ENCODE results near the gene ZNF488.
A peak's percentile ranks its signal among the peaks of the same experiment; 100 is the strongest.

The ZNF488 gene, protein sequence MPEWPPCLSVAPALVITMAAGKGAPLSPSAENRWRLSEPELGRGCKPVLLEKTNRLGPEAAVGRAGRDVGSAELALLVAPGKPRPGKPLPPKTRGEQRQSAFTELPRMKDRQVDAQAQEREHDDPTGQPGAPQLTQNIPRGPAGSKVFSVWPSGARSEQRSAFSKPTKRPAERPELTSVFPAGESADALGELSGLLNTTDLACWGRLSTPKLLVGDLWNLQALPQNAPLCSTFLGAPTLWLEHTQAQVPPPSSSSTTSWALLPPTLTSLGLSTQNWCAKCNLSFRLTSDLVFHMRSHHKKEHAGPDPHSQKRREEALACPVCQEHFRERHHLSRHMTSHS

DNA sequence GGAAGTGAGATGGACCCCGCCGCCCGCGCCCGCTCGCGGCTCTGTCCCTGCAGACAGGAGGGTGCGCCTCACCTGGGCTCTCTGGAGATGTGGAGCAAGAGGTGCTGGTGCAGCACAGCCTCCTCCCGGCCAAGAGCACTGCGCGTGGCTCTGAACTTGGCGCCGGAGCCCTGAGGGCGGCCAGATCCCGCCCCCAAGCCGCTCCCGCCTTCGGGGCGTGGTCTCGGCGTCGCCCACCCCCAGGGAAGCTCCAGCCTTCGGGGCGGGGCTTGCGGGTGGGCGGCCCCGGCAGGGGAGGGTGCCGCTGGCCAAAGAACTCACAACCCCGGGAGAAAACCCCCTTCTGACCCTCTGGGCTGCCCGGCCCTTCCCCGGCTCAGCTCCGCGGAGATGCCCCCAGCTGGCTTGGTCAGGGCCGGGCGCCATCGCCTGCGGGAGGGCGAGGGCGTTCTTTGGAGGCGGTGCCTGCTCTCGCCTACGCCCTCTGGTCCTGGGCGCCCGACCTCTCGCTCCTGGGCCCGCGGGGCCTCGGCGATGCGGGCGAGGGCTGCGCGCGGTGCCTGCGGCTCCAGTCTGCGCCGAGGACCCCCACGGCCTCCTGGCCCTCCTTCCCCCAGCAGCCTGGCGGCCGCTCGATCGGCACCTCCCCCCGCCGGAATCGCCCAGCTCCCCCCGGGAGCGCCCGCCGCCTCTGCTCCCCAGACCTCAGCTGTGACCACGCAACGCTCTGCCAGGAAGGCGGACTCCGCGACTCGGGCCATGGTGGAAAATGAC, at the start of gene ZNF488:
Gene ZNF488 (minus strand): TSS at position 146 of the 774 bp plus-strand sequence. CDS start 15,464 bp downstream, outside the sequence.
- peak; percentile 43 for DNase-seq (ENCODE audit: low read depth)
- TF ChIP-seq, protein P1, sequence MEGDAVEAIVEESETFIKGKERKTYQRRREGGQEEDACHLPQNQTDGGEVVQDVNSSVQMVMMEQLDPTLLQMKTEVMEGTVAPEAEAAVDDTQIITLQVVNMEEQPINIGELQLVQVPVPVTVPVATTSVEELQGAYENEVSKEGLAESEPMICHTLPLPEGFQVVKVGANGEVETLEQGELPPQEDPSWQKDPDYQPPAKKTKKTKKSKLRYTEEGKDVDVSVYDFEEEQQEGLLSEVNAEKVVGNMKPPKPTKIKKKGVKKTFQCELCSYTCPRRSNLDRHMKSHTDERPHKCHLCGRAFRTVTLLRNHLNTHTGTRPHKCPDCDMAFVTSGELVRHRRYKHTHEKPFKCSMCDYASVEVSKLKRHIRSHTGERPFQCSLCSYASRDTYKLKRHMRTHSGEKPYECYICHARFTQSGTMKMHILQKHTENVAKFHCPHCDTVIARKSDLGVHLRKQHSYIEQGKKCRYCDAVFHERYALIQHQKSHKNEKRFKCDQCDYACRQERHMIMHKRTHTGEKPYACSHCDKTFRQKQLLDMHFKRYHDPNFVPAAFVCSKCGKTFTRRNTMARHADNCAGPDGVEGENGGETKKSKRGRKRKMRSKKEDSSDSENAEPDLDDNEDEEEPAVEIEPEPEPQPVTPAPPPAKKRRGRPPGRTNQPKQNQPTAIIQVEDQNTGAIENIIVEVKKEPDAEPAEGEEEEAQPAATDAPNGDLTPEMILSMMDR (conservative IDR thresholded peaks at IDR 0.05; ENCODE audit: low read depth, low read length): no peak
- H3K4me3 ChIP-seq (ENCODE audit: low read length): peak within 1 kb of the TSS; percentile 69

DNA sequence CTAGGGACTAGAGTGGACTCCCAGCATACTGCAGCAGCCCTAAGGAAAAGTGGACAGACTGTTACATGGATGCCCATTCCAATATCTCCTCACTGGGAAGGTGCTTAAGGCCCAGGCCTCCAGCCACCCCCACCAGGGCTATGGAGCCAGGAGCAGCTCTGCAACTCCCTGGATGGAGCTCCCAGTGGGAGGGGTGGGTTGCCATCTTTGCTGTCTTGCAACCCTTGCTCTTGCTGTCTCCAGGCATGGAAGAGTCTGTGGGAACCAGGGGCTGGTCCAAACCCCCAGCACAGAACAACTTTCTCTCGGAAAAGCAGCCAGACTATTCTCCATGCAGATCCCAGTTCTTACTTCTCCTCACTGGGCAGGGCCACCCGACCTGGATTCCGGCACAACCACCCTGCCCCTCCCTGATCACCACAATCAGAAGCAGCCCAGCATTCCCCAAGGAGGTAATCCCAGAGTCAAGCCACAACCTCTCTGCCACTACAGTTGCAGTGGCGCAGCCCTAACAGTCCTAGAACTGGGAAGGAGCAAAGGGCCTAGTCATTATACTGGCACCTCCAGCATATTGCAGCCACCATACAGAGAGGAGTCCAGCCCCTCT, 41.8 kb upstream of the ZNF488 start:
- TF ChIP-seq, protein P1 (conservative IDR thresholded peaks at IDR 0.05; ENCODE audit: low read depth, low read length): no peak
- H3K4me3 ChIP-seq (ENCODE audit: low read length): no peak overlapping the region
- DNase-seq (ENCODE audit: low read depth): no peak

DNA sequence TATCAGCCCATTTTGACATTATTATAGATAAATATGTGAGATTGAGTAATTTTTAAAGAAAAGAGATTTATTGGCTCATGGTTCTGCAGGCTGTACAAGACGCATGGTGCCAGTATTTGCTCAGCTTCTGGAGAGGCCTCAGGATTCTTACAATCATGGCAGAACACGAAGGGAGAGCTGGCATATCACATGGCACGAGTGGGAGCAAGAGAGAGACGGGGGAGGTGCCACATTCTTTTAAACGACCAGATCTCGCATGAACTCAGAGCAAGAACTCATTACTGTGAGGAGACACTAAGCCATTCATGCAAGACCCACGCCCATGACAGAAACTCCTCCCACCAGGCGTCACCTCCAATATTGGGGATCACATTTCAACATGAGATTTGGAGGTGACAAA, 40.1 kb upstream of the ZNF488 start:
- no peak for DNase-seq (ENCODE audit: low read depth)
- no peak overlapping the region for H3K4me3 ChIP-seq (ENCODE audit: low read length)
- TF ChIP-seq, protein P1 (conservative IDR thresholded peaks at IDR 0.05; ENCODE audit: low read depth, low read length): no peak

DNA sequence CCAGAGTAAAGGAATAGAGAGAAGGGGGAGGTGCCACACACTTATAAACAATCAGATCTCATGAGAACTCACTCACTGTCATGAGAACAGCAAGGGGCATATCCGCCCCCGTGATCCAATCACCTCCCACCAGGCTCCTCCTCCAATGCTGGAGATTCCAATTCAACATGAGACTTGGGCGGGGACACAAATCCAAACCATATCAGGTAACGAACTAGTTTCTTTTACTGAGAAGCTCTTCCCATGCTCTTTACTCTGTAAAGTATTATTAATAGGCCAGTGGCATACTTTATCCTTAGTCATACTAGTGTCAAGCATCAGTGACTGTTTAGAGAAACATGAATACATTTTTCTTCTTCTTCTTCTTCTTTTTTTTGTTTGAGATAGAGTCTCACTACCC, 39.4 kb upstream of the ZNF488 start:
- DNase-seq (ENCODE audit: low read depth): no peak
- no peak overlapping the region for H3K4me3 ChIP-seq (ENCODE audit: low read length)
- TF ChIP-seq, protein P1 (conservative IDR thresholded peaks at IDR 0.05; ENCODE audit: low read depth, low read length): no peak

DNA sequence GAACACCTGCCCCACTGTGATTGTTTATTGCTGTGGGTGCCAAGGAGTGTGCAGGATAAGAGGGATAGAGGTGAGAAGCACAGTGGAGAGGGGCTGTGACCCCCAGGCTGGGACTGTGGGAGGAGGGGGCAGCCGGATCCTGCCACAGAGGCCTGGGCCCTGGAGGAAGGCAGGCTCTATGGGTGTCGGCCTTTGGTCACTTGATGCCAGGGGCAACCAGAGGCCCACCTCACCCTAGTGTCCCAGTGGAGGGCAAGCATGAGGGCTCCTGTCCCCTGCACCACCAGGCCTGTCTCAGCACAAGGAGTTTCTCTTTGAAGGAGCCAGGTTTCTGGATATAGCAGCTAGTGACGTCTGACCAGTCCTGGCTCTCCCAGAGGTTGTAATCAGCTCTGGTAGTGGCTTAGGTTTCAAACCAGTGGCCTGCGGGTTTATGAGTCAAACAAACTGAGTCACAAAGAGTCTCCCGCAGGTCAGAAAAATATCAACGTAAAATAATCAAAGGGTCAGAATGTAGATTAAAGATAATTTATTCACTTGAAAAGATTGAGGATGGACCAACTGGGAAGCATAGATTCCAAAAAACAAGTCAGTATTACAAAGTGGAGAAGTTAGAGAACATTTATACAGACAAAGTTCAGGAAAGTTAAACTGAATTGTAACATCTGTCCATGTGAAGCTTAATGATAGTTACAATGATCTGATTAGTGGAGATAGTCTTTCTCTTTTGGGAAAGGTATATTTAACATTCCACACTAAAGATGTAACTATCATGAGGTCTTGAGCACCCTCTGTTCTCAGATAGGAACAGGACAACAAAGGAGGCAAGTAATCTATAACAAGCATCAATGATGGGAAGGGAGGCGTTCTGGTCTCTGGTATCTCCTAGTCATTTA, 37.2 kb upstream of the ZNF488 start:
- TF ChIP-seq, protein P1 (conservative IDR thresholded peaks at IDR 0.05; ENCODE audit: low read depth, low read length): no peak
- no peak overlapping the region for H3K4me3 ChIP-seq (ENCODE audit: low read length)
- peak; percentile 34 for DNase-seq (ENCODE audit: low read depth)

DNA sequence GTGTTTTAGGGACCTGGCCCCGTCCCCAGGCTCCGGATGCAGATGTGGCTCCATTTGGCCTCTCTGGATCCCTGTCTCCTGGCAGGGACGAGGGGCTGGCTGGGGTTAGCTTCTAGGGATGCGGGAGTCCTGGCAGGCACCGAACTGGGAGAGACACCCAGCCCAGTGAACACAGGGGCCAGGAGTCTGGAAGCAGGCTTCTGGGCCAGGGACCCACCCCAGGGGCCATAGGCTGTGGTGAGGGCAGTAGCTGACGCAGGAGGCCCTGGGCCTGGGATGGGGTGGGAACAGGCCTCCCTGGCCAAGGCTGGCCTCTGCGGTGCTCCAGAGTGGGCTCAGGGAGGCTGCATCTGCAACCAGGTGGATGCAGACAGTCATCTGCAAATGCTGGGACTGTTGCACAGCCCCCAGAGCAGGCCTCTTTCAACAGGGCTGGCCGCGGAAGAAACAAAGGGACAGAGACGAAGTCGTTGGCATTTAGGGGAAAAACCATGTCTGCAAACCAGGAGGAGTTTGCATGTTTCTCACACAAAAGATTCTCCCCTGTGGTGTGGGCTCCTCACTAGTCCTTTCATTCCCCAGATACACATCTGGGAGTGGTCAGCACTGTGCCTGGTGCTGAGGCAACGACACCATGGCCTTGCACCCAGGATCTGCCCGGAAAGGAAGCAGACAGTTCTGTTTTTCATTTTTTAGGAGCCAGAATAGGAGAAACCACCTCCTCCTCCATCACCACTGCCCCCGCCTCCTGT, 36.4 kb upstream of the ZNF488 start:
- TF ChIP-seq, protein P1 (conservative IDR thresholded peaks at IDR 0.05; ENCODE audit: low read depth, low read length): no peak
- H3K4me3 ChIP-seq (ENCODE audit: low read length): no peak overlapping the region
- DNase-seq (ENCODE audit: low read depth): no peak
